Colonic mucosa (tissue), 4 donors: ENCODE measurements around the gene EGLN3. TPM values are rescaled to one million over a fixed set of nuclear protein-coding genes. Genes with fewer than 3 reads are reported as not detected.

ENCODE experiments used
- DNase-seq: peaks from one replicate; pipeline ENCODE4 v3.0.0-alpha.2; 2020
- H3K27ac ChIP-seq: fragments of 200-600 bp; one replicate; pipeline ENCODE4 v1.8.0; 2021
- H3K27me3 ChIP-seq: fragments of 200-600 bp; one replicate; pipeline ENCODE4 v1.8.0; 2021
- H3K36me3 ChIP-seq: fragments of 200-600 bp; one replicate; pipeline ENCODE4 v1.8.0; 2021
- H3K4me1 ChIP-seq: fragments of 200-600 bp; one replicate; pipeline ENCODE4 v1.8.0; 2021; ENCODE audit warnings: mild to moderate bottlenecking
- H3K4me3 ChIP-seq: fragments of 200-600 bp; one replicate; pipeline ENCODE4 v1.8.0; 2021
- H3K9ac ChIP-seq, 2 donors: one replicate each; pipeline ENCODE4 v1.7.0; 2013; ENCODE audit warnings: control low read depth in 2 of 2, low read depth in 2 of 2, low read length in 2 of 2
- H3K9me3 ChIP-seq: fragments of 200-600 bp; one replicate; pipeline ENCODE4 v1.8.0; 2021
- CTCF ChIP-seq: fragments of 200-600 bp; IDR thresholded peaks from one replicate; pipeline ENCODE4 v1.8.0; 2022; ENCODE audit warnings: antibody characterized with exemption, mild to moderate bottlenecking
- intact Hi-C: fragments of 100-400 bp; cut with DNase I; formaldehyde crosslinking; loops from one replicate; pipeline ENCODE4 v1.14.1; 2022
- total RNA-seq, 2 donors: library from RNA; stranded (reverse); fragmentation: NEBNext Ultra II Directional in 1 of 2; extraction: Animal tissue kit (Norgen Biotek cat#: 25700) in 1 of 2; gene quantifications; one replicate each; pipeline ENCODE4 v1.2.1, GENCODE V29; 2021
- donor health status: healthy.
- donor health status: DM: no; HTN: no; CAD: no.
- donor health status: DM: no; HTN: no; CAD: no.

EGLN3 gene
- total RNA-seq, 2 donors from 2014 or later, result 86.3 to 292 TPM

- DNase-seq, result no peak
- TF ChIP-seq CTCF, result no peak
- Histone ChIP-seq H3K4me3 (no peak overlapping the region), H3K4me1 (no peaks in the 10 kb centered on the region), H3K36me3 (no peaks in the 10 kb centered on the region), H3K9ac (no peak overlapping the region), H3K9me3 (no peaks in the 10 kb centered on the region), H3K27me3 (no peaks in the 10 kb centered on the region), H3K27ac (peak overlapping the region; percentile 34)
- intact Hi-C loops, result no loop called here
Measured at GRCh38 chr14:33916663-33917565, 34.0 kb downstream of the EGLN3 start.

GRCh38 chr14:33915682-33916081 is 35.2 kb downstream of the EGLN3 start:
- Histone ChIP-seq H3K27me3 (no peaks in the 10 kb centered on the region), H3K4me1 (no peaks in the 10 kb centered on the region), H3K27ac (no peak overlapping the region), H3K9ac (no peak overlapping the region), H3K4me3 (no peak overlapping the region), H3K36me3 (no peaks in the 10 kb centered on the region), H3K9me3 (no peaks in the 10 kb centered on the region)
- no peak for DNase-seq
- no peak for TF ChIP-seq CTCF
- intact Hi-C loops, result no loop called here

- DNase-seq, result no peak
- H3K27me3 ChIP-seq, result no peaks in the 10 kb centered on the region
- H3K27ac ChIP-seq, result no peak overlapping the region
- H3K4me3 ChIP-seq, result no peak overlapping the region
- TF ChIP-seq CTCF, result no peak
- intact Hi-C loops, result no loop called here
- no peaks in the 10 kb centered on the region for H3K4me1 ChIP-seq
- H3K9ac ChIP-seq, result no peak overlapping the region
- H3K36me3 ChIP-seq, result no peaks in the 10 kb centered on the region
- no peaks in the 10 kb centered on the region for H3K9me3 ChIP-seq
Measured at GRCh38 chr14:33914676-33915516, 36.0 kb downstream of the EGLN3 start.

- intact Hi-C loops, result no loop called here
Measured at GRCh38 chr14:33911046-33911445, 39.8 kb downstream of the EGLN3 start.

More at GRCh38 chr14:33911046-33911445, 39.8 kb downstream of the EGLN3 start:
- Histone ChIP-seq H3K9me3 (no peaks in the 10 kb centered on the region), H3K27ac (peak overlapping the region; percentile 77), H3K9ac (no peak overlapping the region), H3K4me3 (no peak overlapping the region), H3K36me3 (no peaks in the 10 kb centered on the region), H3K27me3 (no peaks in the 10 kb centered on the region), H3K4me1 (no peaks in the 10 kb centered on the region)
- no peak for TF ChIP-seq CTCF
- DNase-seq, result no peak
